ENCODE results near the gene CD300LB. TPM values are rescaled to one million over a fixed set of nuclear protein-coding genes. Genes with fewer than 3 reads are reported as not detected.
"Not testable (repeated sequence)": the region's sequence is repeated elsewhere in the genome, so short reads cannot be mapped to it uniquely, and the experiment has no call there.

CD300LB gene
- total RNA-seq, 2 donors from 2014 or later = not detected

DNA sequence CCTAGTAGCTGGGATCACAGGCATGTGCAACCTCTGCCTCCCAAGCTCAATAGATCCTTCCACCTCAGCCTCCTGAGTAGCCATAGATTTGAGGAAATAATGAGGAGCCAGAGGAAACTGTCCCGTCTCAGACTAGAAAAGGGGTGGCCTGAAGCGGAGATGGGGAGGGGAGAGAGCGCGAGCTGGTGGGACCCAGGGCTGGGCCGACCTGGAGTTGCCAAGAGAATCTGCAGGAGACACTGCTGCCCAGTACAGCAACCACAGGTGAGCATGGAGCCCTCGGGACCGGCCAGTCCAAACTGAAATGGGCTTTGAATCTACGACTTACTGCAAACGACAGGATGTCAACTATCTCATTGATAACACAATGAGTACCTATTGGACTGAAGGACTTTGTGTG, 40.6 kb downstream of the CD300LB start:
- Mint-ChIP-seq H3K4me3 (no peak overlapping the region), H3K27ac (no peak overlapping the region), H3K36me3 (ENCODE audit: low read depth) (no peaks in the 10 kb centered on the region), H3K4me1 (no peaks in the 10 kb centered on the region), H3K27me3 (ENCODE audit: insufficient read depth) (peaks cover 17% of the 10 kb centered on the region), H3K9me3 (peaks cover 20% of the 10 kb centered on the region)
- Histone ChIP-seq H3K9me3 (ENCODE audit: control insufficient read depth, low read length) (no peaks in the 10 kb centered on the region), H3K27ac (ENCODE audit: low read depth, low read length) (no peak overlapping the region), H3K36me3 (ENCODE audit: control insufficient read depth, insufficient read depth, low read length) (no peaks in the 10 kb centered on the region), H3K9ac (ENCODE audit: extremely low read depth, low read length, poor library complexity, severe bottlenecking) (no peak overlapping the region), H3K4me1 (ENCODE audit: control insufficient read depth, insufficient read depth, low read length) (no peaks in the 10 kb centered on the region), H3K4me3 (ENCODE audit: low read length) (no peak overlapping the region), H3K27me3 (ENCODE audit: control insufficient read depth, insufficient read depth, low read length, poor library complexity, severe bottlenecking) (no peaks in the 10 kb centered on the region)
- WGBS, 2 experiments (ENCODE audit: insufficient coverage in 1 of 2, insufficient read length in 1 of 2) = 93 to 97% methylated on average over 7 to 8 of the region's 9 CpGs
- no peak for TF ChIP-seq CTCF (conservative IDR thresholded peaks at IDR 0.05)
- no peak for DNase-seq

DNA sequence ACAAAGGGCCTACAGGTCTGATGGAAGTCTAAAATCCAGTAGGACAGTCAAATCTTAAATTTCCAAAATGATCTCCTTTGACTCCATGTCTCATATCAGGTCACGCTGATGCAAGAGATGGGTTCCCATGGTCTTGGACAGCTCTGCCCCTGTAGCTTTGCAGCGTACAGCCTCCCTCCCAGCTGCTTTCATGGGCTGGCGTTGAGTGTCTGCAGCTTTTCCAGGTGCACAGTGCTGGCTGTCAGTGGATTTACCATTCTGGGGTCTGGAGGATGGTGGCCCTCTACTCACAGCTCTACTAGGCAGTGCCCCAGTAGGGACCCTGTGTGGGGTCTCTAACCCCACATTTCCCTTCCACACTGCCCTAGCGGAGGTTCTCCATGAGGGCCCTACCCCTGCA, 43.0 kb downstream of the CD300LB start:
- H3K4me3 ChIP-seq (ENCODE audit: low read length); H3K36me3 ChIP-seq (ENCODE audit: control insufficient read depth, insufficient read depth, low read length); H3K36me3 Mint-ChIP-seq (ENCODE audit: low read depth); H3K27me3 ChIP-seq (ENCODE audit: control insufficient read depth, insufficient read depth, low read length, poor library complexity, severe bottlenecking); H3K9ac ChIP-seq (ENCODE audit: extremely low read depth, low read length, poor library complexity, severe bottlenecking); H3K9me3 ChIP-seq (ENCODE audit: control insufficient read depth, low read length); H3K27ac Mint-ChIP-seq; H3K4me1 ChIP-seq (ENCODE audit: control insufficient read depth, insufficient read depth, low read length); H3K4me3 Mint-ChIP-seq; H3K27ac ChIP-seq (ENCODE audit: low read depth, low read length); H3K4me1 Mint-ChIP-seq; DNase-seq: not testable (repeated sequence)
- H3K27me3 Mint-ChIP-seq (ENCODE audit: insufficient read depth) = peaks cover 22% of the 10 kb centered on the region
- 85 to 87% methylated on average over 2 to 4 of the region's 4 CpGs for WGBS, 2 experiments (ENCODE audit: insufficient coverage in 1 of 2, insufficient read length in 1 of 2)
- peaks cover 20% of the 10 kb centered on the region for H3K9me3 Mint-ChIP-seq

DNA sequence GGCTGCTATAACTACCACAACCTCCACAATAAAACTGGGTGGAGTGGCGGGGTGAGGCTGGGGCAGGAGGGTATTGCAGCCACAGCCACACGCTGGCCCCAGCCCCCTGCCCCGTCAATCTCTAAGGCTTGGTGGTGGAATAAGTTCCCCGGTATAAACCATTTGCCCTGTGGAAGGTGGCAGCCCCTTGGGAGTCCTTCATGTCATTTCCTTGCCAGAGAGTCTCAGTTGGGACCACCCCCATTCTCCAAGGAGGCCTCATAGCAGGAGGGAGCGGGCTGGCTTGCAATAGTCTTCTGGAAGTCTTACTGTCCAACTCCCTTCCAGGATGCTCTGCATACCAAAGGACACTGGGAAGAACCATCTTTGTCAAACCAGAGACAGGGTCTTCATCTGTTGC, 45.4 kb downstream of the CD300LB start:
- Histone ChIP-seq H3K27me3 (ENCODE audit: control insufficient read depth, insufficient read depth, low read length, poor library complexity, severe bottlenecking) (no peaks in the 10 kb centered on the region), H3K27ac (ENCODE audit: low read depth, low read length) (no peak overlapping the region), H3K4me3 (ENCODE audit: low read length) (no peak overlapping the region), H3K9me3 (ENCODE audit: control insufficient read depth, low read length) (no peaks in the 10 kb centered on the region), H3K9ac (ENCODE audit: extremely low read depth, low read length, poor library complexity, severe bottlenecking) (no peak overlapping the region), H3K4me1 (ENCODE audit: control insufficient read depth, insufficient read depth, low read length) (no peaks in the 10 kb centered on the region), H3K36me3 (ENCODE audit: control insufficient read depth, insufficient read depth, low read length) (no peaks in the 10 kb centered on the region)
- peak; percentile 28 for DNase-seq
- no peaks in the 10 kb centered on the region for H3K36me3 Mint-ChIP-seq (ENCODE audit: low read depth)
- H3K4me1 Mint-ChIP-seq = peaks cover 6% of the 10 kb centered on the region
- TF ChIP-seq CTCF (conservative IDR thresholded peaks at IDR 0.05) = no peak
- peaks cover 32% of the 10 kb centered on the region for H3K27me3 Mint-ChIP-seq (ENCODE audit: insufficient read depth)
- no peak overlapping the region for H3K27ac Mint-ChIP-seq
- no peak overlapping the region for H3K4me3 Mint-ChIP-seq
- H3K9me3 Mint-ChIP-seq = peaks cover 20% of the 10 kb centered on the region
- 93 to 95% methylated on average over 3 to 5 of the region's 5 CpGs for WGBS, 2 experiments (ENCODE audit: insufficient coverage in 1 of 2, insufficient read length in 1 of 2)

All from endodermal cell (in vitro differentiated cells).